Panc1 (cell line): ENCODE results near the gene KLK15.

Experiments
- POLR2AphosphoS5 ChIP-seq: IDR thresholded peaks from 2 replicates; pipeline ENCODE4 v1.6.1; 2012; ENCODE audit warnings: mild to moderate bottlenecking, low read depth, low read length, moderate library complexity
- SIN3A ChIP-seq: IDR thresholded peaks from 2 replicates; pipeline ENCODE4 v1.6.1; 2012; ENCODE audit warnings: low read depth, mild to moderate bottlenecking, low read length, moderate library complexity, borderline replicate concordance; ENCODE audit not compliant: insufficient read depth
- TF ChIP-seq, protein P1 (sequence below): fragments of 450-650 bp; IDR thresholded peaks from 2 replicates; pipeline ENCODE4 v1.5.1; 2017; ENCODE audit warnings: mild to moderate bottlenecking
- TF ChIP-seq, protein P2 (sequence below), 2 experiments: IDR thresholded peaks; 2 replicates each; pipeline ENCODE4 v1.6.1; 2011 to 2012; ENCODE audit warnings: low read depth in 2 of 2, control low read depth in 1 of 2, low read length in 1 of 2, mild to moderate bottlenecking in 1 of 2, moderate library complexity in 1 of 2; ENCODE audit not compliant: insufficient read depth in 1 of 2

DNA sequence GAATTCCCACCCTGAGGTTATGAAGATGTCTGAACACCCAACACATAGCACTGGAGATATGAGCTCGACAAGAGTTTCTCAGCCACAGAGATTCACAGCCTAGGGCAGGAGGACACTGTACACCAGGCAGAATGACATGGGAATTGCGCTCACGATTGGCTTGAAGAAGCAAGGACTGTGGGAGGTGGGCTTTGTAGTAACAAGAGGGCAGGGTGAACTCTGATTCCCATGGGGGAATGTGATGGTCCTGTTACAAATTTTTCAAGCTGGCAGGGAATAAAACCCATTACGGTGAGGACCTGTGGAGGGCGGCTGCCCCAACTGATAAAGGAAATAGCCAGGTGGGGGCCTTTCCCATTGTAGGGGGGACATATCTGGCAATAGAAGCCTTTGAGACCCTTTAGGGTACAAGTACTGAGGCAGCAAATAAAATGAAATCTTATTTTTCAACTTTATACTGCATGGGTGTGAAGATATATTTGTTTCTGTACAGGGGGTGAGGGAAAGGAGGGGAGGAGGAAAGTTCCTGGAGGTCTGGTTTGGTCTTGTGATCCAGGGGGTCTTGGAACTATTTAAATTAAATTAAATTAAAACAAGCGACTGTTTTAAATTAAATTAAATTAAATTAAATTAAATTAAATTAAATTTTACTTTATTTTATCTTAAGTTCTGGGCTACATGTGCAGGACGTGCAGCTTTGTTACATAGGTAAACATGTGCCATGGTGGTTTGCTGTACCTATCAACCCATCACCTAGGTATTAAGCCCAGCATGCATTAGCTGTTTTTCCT is 28.3 kb upstream of the KLK15 start:
- TF ChIP-seq, protein P1, sequence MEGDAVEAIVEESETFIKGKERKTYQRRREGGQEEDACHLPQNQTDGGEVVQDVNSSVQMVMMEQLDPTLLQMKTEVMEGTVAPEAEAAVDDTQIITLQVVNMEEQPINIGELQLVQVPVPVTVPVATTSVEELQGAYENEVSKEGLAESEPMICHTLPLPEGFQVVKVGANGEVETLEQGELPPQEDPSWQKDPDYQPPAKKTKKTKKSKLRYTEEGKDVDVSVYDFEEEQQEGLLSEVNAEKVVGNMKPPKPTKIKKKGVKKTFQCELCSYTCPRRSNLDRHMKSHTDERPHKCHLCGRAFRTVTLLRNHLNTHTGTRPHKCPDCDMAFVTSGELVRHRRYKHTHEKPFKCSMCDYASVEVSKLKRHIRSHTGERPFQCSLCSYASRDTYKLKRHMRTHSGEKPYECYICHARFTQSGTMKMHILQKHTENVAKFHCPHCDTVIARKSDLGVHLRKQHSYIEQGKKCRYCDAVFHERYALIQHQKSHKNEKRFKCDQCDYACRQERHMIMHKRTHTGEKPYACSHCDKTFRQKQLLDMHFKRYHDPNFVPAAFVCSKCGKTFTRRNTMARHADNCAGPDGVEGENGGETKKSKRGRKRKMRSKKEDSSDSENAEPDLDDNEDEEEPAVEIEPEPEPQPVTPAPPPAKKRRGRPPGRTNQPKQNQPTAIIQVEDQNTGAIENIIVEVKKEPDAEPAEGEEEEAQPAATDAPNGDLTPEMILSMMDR: no peak
- TF ChIP-seq POLR2AphosphoS5: no peak
- TF ChIP-seq, protein P2, sequence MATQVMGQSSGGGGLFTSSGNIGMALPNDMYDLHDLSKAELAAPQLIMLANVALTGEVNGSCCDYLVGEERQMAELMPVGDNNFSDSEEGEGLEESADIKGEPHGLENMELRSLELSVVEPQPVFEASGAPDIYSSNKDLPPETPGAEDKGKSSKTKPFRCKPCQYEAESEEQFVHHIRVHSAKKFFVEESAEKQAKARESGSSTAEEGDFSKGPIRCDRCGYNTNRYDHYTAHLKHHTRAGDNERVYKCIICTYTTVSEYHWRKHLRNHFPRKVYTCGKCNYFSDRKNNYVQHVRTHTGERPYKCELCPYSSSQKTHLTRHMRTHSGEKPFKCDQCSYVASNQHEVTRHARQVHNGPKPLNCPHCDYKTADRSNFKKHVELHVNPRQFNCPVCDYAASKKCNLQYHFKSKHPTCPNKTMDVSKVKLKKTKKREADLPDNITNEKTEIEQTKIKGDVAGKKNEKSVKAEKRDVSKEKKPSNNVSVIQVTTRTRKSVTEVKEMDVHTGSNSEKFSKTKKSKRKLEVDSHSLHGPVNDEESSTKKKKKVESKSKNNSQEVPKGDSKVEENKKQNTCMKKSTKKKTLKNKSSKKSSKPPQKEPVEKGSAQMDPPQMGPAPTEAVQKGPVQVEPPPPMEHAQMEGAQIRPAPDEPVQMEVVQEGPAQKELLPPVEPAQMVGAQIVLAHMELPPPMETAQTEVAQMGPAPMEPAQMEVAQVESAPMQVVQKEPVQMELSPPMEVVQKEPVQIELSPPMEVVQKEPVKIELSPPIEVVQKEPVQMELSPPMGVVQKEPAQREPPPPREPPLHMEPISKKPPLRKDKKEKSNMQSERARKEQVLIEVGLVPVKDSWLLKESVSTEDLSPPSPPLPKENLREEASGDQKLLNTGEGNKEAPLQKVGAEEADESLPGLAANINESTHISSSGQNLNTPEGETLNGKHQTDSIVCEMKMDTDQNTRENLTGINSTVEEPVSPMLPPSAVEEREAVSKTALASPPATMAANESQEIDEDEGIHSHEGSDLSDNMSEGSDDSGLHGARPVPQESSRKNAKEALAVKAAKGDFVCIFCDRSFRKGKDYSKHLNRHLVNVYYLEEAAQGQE (IDR thresholded peaks at IDR 0.05; ENCODE audit: insufficient read depth in 1 of 2, low read depth in 2 of 2, low read length in 1 of 2): no peak
- no peak for TF ChIP-seq SIN3A
